K562 (cell line): Measurements from ENCODE around the gene PLXDC2. TPM values are rescaled to one million over a fixed set of nuclear protein-coding genes. Genes with fewer than 3 reads are reported as not detected.
A peak's percentile ranks its signal among the peaks of the same experiment; 100 is the strongest.

Source experiments
- ATAC-seq: fragments of 200-7000 bp; cut with Tn5 transposase; 3 replicates; pipeline ENCODE4 v1.9.1; 2020; ENCODE audit warnings: moderate library complexity
- BruUV-seq: library from RNA; stranded (reverse); fragments of 400-500 nt; replicated peaks from 2 replicates; lab custom pipeline; 2021; lab: Mats Ljungman, UMichigan
- CTCF ChIA-PET: fragments of 300-600 bp; formaldehyde crosslinking; extraction: SDS; loops from one replicate; lab custom pipeline; 2021; ENCODE audit warnings: low intra/inter-chr PET ratio; lab: Yijun Ruan, JAX
- POLR2A ChIA-PET: fragments of 300-600, 350-650 bp; sonication (Branson Sonifier 250); formaldehyde crosslinking; extraction: SDS; loops from one replicate; lab custom pipeline; 2021; ENCODE audit warnings: antibody characterized with exemption, inconsistent platforms; lab: Yijun Ruan, JAX
- DNase-seq, 4 experiments: peaks; one replicate each; pipeline versions ENCODE4 v3.0.0 to v3.0.0-alpha.2; 2011 to 2018; ENCODE audit warnings: low spot score in 3 of 4, mixed read lengths in 3 of 4; ENCODE audit errors: extremely low read depth in 1 of 4
- FAIRE-seq: peaks from 2 replicates; lab custom pipeline; 2011; peaks lifted over from hg19 to GRCh38; lab: Jason Lieb, UNC
- H2AFZ ChIP-seq: 2 replicates; pipeline ENCODE4 v1.6.0; 2011; ENCODE audit warnings: low read depth, low read length, control low read depth, inconsistent platforms
- H3K27ac ChIP-seq: fragments of 200-600 bp; 3 replicates; pipeline ENCODE4 v1.8.0; 2011; ENCODE audit warnings: low read depth, mild to moderate bottlenecking, control low read depth, inconsistent platforms, low read length, moderate library complexity, mixed read lengths; ENCODE audit errors: extremely low read depth
- H3K27me3 ChIP-seq, 2 experiments: fragments of 300-600 bp in 1 of 2; 2 replicates in 1 of 2; 3 replicates in 1 of 2; pipeline versions ENCODE4 v1.6.0 to v1.8.0; 2011; ENCODE audit warnings: inconsistent platforms in 2 of 2, low read length in 2 of 2, mild to moderate bottlenecking in 1 of 2, mixed read lengths in 1 of 2, moderate library complexity in 1 of 2; ENCODE audit not compliant: control insufficient read depth in 2 of 2, insufficient read depth in 2 of 2
- H3K36me3 ChIP-seq: fragments of 300-600 bp; 3 replicates; pipeline ENCODE4 v1.8.0; 2011; ENCODE audit warnings: mild to moderate bottlenecking, low read length, inconsistent platforms; ENCODE audit not compliant: control insufficient read depth, insufficient read depth
- H3K4me1 ChIP-seq, 2 experiments: fragments of 200-600 bp in 1 of 2; replicated peaks in 1 of 2; 2 replicates in 1 of 2; 3 replicates in 1 of 2; pipeline versions ENCODE4 v1.5.1 to v1.8.0; 2011; ENCODE audit warnings: inconsistent platforms in 2 of 2, low read length in 2 of 2, mild to moderate bottlenecking in 1 of 2, mixed read lengths in 1 of 2, moderate library complexity in 1 of 2; ENCODE audit not compliant: control insufficient read depth in 2 of 2, insufficient read depth in 2 of 2
- H3K4me2 ChIP-seq: 2 replicates; pipeline ENCODE4 v1.6.1; 2011; ENCODE audit warnings: low read length, control low read depth, inconsistent platforms, mixed read lengths; ENCODE audit not compliant: insufficient read depth
- H3K4me3 ChIP-seq: fragments of 200-600 bp; sonication (generic), shearing (Covaris generic); 2 replicates; pipeline ENCODE4 v1.5.1; 2016; ENCODE audit warnings: control low read depth, inconsistent platforms
- H3K79me2 ChIP-seq: fragments of 200-600 bp; 3 replicates; pipeline ENCODE4 v1.8.0; 2011; ENCODE audit warnings: low read length, inconsistent platforms; ENCODE audit not compliant: control insufficient read depth, insufficient read depth
- H3K9ac ChIP-seq, 2 experiments: 2 replicates each; pipeline versions ENCODE4 v1.6.0 to v1.6.1; 2011; ENCODE audit warnings: low read depth in 2 of 2, low read length in 2 of 2, control low read depth in 1 of 2, inconsistent platforms in 1 of 2, mild to moderate bottlenecking in 1 of 2, mixed read lengths in 1 of 2; ENCODE audit not compliant: insufficient read depth in 1 of 2
- H3K9me1 ChIP-seq: one replicate; pipeline ENCODE4 v1.6.0; 2011; ENCODE audit warnings: inconsistent platforms, mild to moderate bottlenecking, low read length, moderate library complexity; ENCODE audit not compliant: control insufficient read depth, insufficient read depth
- H3K9me3 ChIP-seq: replicated peaks from 2 replicates; pipeline ENCODE4 v1.5.1; 2011; ENCODE audit warnings: low read depth, low read length, inconsistent platforms; ENCODE audit not compliant: control insufficient read depth, insufficient read depth
- H4K20me1 ChIP-seq: replicated peaks from 2 replicates; pipeline ENCODE4 v1.6.1; 2011; ENCODE audit warnings: low read length, inconsistent platforms, mixed read lengths; ENCODE audit not compliant: control insufficient read depth, insufficient read depth
- CTCFL ChIP-seq: IDR thresholded peaks from 2 replicates; pipeline ENCODE4 v1.6.1; 2011; ENCODE audit warnings: borderline replicate concordance, low read depth, mild to moderate bottlenecking, moderate library complexity, low read length; ENCODE audit not compliant: insufficient read depth, poor library complexity, severe bottlenecking
- FOXA3 ChIP-seq, 2 experiments: fragments of 450-650 bp in 1 of 2; sonication (generic) in 1 of 2; formaldehyde crosslinking; IDR thresholded peaks in 1 of 2; conservative IDR thresholded peaks in 1 of 2; 2 replicates each; pipeline versions ENCODE4 v1.4.0 to v1.8.0; 2020 to 2022; ENCODE audit warnings: mild to moderate bottlenecking in 2 of 2, missing genetic modification reagents in 1 of 2
- GTF3C2 ChIP-seq: IDR thresholded peaks from 3 replicates; pipeline ENCODE4 v1.6.1; 2011; ENCODE audit warnings: borderline replicate concordance, mild to moderate bottlenecking, moderate library complexity; ENCODE audit not compliant: insufficient read length; ENCODE audit errors: extremely low read depth
- KLF1 ChIP-seq: fragments of 450-650 bp; IDR thresholded peaks from 2 replicates; pipeline ENCODE4 v1.6.1; 2016; ENCODE audit warnings: missing genetic modification characterization, missing compliant biosample characterization
- NFIX ChIP-seq: fragments of 250-450 bp; sonication (Bioruptor Pico); IDR thresholded peaks from 2 replicates; pipeline ENCODE4 v1.4.0; 2020; ENCODE audit warnings: low read depth, mild to moderate bottlenecking, moderate library complexity
- NRF1 ChIP-seq, 2 experiments: fragments of 450-650 bp; IDR thresholded peaks in 1 of 2; conservative IDR thresholded peaks in 1 of 2; 2 replicates each; pipeline ENCODE4 v1.6.1; 2014; ENCODE audit warnings: mild to moderate bottlenecking in 2 of 2
- PCBP2 ChIP-seq: fragments of 200-400 bp; formaldehyde crosslinking; IDR thresholded peaks from 2 replicates; pipeline ENCODE4 v1.6.1; 2018; ENCODE audit warnings: low read length, low read depth, mild to moderate bottlenecking, moderate library complexity; ENCODE audit not compliant: poor library complexity, severe bottlenecking
- POLR2B ChIP-seq: fragments of 450-650 bp; IDR thresholded peaks from 2 replicates; pipeline ENCODE4 v1.6.1; 2018; ENCODE audit warnings: low read depth; ENCODE audit not compliant: partially characterized antibody
- TCFL5 ChIP-seq: fragments of 250-450 bp; sonication (Bioruptor Pico); conservative IDR thresholded peaks from 2 replicates; pipeline ENCODE4 v1.6.1; 2021; ENCODE audit warnings: mild to moderate bottlenecking, moderate library complexity, matching md5 sums
- ZNF644 ChIP-seq: fragments of 200-800 bp; sonication (Bioruptor generic); IDR thresholded peaks from 2 replicates; pipeline ENCODE4 v1.6.1; 2016; ENCODE audit warnings: low read depth, missing genetic modification characterization, missing compliant biosample characterization
- ZNF764 ChIP-seq: fragments of 250-450 bp; sonication (Bioruptor Pico); IDR thresholded peaks from 2 replicates; pipeline ENCODE4 v1.4.0; 2020; ENCODE audit warnings: low read depth, mild to moderate bottlenecking, moderate library complexity
- in situ Hi-C: fragments of 300-500 bp; cut with MboI; formaldehyde crosslinking; loops from 4 replicates; pipeline ENCODE4 v1.15.0; 2018; ENCODE audit warnings: inconsistent platforms, mixed read lengths
- intact Hi-C: fragments of 100-400 bp; cut with micrococcal nuclease; formaldehyde crosslinking; loops from 2 replicates; pipeline ENCODE4 v1.14.2; 2022
- polyA plus RNA-seq, 8 experiments: library from polyadenylated mRNA; depleted of rRNA in 4 of 8; stranded (reverse) in 5 of 8; unstranded in 3 of 8; fragments of >200 nt; fragmentation: Nextera tagmentation in 2 of 8; fragmentation: Illumina TruSeq in 1 of 8; extraction: Ambion mirVana in 2 of 8; extraction: Trizol in 1 of 8; gene quantifications; 2 replicates each; pipeline versions ENCODE4 v1.2.1 to v1.2.3, GENCODE V29; 2011 to 2014; ENCODE audit warnings: inconsistent platforms in 1 of 8, missing spikeins in 1 of 8
- total RNA-seq, 7 experiments: library from RNA; depleted of rRNA in 6 of 7; stranded (reverse); fragments of >200 nt in 6 of 7; fragmentation: Illumina TruSeq in 2 of 7; extraction: Trizol in 2 of 7; gene quantifications; 2 replicates each; pipeline versions ENCODE4 v1.2.1 to v1.2.3, GENCODE V29; 2011 to 2021; ENCODE audit warnings: low replicate concordance in 1 of 7

PLXDC2 gene
- total and polyA plus RNA-seq, 9 of the 15 experiments (the other 6 are each of a cell fraction or from before 2014, with no cell fraction given): 0.01 to 0.33 (median 0.10) TPM; not detected in 3

GRCh38 chr10:19911886-19912285 lies 95.7 kb downstream of the PLXDC2 start (continued):
- TF ChIP-seq GTF3C2 (no peak), FOXA3 (CRISPR knock-in tag; conservative IDR thresholded peaks at IDR 0.05 in 1 of 2, IDR thresholded peaks at IDR 0.05 in 1 of 2) (no peak), KLF1 (tag) (no peak), ZNF644 (tag) (no peak), NFIX (CRISPR knock-in tag) (no peak), POLR2B (no peak), NRF1 (conservative IDR thresholded peaks at IDR 0.05 in 1 of 2, IDR thresholded peaks at IDR 0.05 in 1 of 2) (no peak), ZNF764 (CRISPR knock-in tag) (no peak)
- TF ChIP-seq, all 486 proteins: peak for 0

GRCh38 chr10:19913987-19914386 lies 97.8 kb downstream of the PLXDC2 start:
- H3K27me3 ChIP-seq: no peaks in the 10 kb centered on the region
- CTCF ChIA-PET: no interaction called here
- no peak overlapping the region for H3K4me3 ChIP-seq
- intact Hi-C loops: no loop called here
- no peaks in the 10 kb centered on the region for H4K20me1 ChIP-seq
- TF ChIP-seq CTCFL (no peak), TCFL5 (no peak), PCBP2 (peak; percentile 84)
- TF ChIP-seq, all 486 proteins: peak for 1
- no TSS peak for BruUV-seq
- no peaks in the 10 kb centered on the region for H3K4me1 ChIP-seq
- H3K9ac ChIP-seq: no peak overlapping the region
- H3K9me1 ChIP-seq: no peaks in the 10 kb centered on the region
- H3K27ac ChIP-seq: no peak overlapping the region
- H3K9me3 ChIP-seq: no peaks in the 10 kb centered on the region
- FAIRE-seq (no peak), DNase-seq (no peak), ATAC-seq (no peak)
- POLR2A ChIA-PET: no interaction called here
- H2AFZ ChIP-seq: no peak overlapping the region
- no peak overlapping the region for H3K4me2 ChIP-seq
- no peaks in the 10 kb centered on the region for H3K36me3 ChIP-seq
- no peaks in the 10 kb centered on the region for H3K79me2 ChIP-seq
- in situ Hi-C loops: no loop called here
